IMR-90 (cell line): Measurements from ENCODE around the gene PODXL2. TPM values are rescaled to one million over a fixed set of nuclear protein-coding genes. Genes with fewer than 3 reads are reported as not detected.

Experiments used
- ATAC-seq: fragments of 200-7000 bp; cut with Tn5 transposase; 2 replicates; pipeline ENCODE4 v1.9.1; 2020; ENCODE audit warnings: low read depth, mild to moderate bottlenecking, moderate library complexity
- BruUV-seq: library from RNA; stranded (reverse); fragments of 400-500 nt; replicated peaks from 2 replicates; lab custom pipeline; 2021; lab: Mats Ljungman, UMichigan
- CTCF ChIA-PET: fragments of 300-600 bp; formaldehyde crosslinking; extraction: SDS; loops from one replicate; lab custom pipeline; 2021; ENCODE audit warnings: antibody characterized with exemption; lab: Yijun Ruan, JAX
- POLR2A ChIA-PET: fragments of 300-600 bp; sonication (Branson Sonifier 250); formaldehyde crosslinking; loops from one replicate; lab custom pipeline; 2022; ENCODE audit warnings: antibody characterized with exemption; ENCODE audit not compliant: unreplicated experiment; lab: Charles Lee
- DNase-seq: peaks from one replicate; pipeline ENCODE4 v3.0.0; 2013
- H2AFZ ChIP-seq: replicated peaks from 2 replicates; pipeline ENCODE3; 2013; ENCODE audit warnings: low read length, mild to moderate bottlenecking; ENCODE audit not compliant: poor library complexity
- H2AK5ac ChIP-seq: 2 replicates; pipeline ENCODE4 v1.6.1; 2013; ENCODE audit warnings: low read depth, low read length, inconsistent platforms
- H2AK9ac ChIP-seq: replicated peaks from 2 replicates; pipeline ENCODE3; 2013; ENCODE audit warnings: mild to moderate bottlenecking, low read depth, low read length, moderate library complexity; ENCODE audit not compliant: poor library complexity
- H2BK120ac ChIP-seq: 2 replicates; pipeline ENCODE4 v1.6.1; 2013; ENCODE audit warnings: low read depth, low read length, inconsistent platforms
- H2BK15ac ChIP-seq: 3 replicates; pipeline ENCODE4 v1.6.1; 2013; ENCODE audit warnings: low read depth, low read length, inconsistent platforms
- H2BK20ac ChIP-seq: 2 replicates; pipeline ENCODE4 v1.6.1; 2013; ENCODE audit warnings: low read depth, mild to moderate bottlenecking, inconsistent platforms, low read length, moderate library complexity
- H2BK5ac ChIP-seq: 2 replicates; pipeline ENCODE4 v1.6.1; 2013; ENCODE audit warnings: mild to moderate bottlenecking, low read depth, low read length, inconsistent platforms; ENCODE audit not compliant: poor library complexity, severe bottlenecking
- H3K14ac ChIP-seq: replicated peaks from 2 replicates; pipeline ENCODE4 v1.6.1; 2013; ENCODE audit warnings: low read depth, low read length, inconsistent platforms
- H3K18ac ChIP-seq: 2 replicates; pipeline ENCODE4 v1.6.1; 2013; ENCODE audit warnings: low read depth, low read length, control low read depth
- H3K23ac ChIP-seq: 2 replicates; pipeline ENCODE4 v1.6.1; 2013; ENCODE audit warnings: low read depth, low read length, inconsistent platforms
- H3K27ac ChIP-seq: 2 replicates; pipeline ENCODE4 v1.5.1; 2013; ENCODE audit warnings: mild to moderate bottlenecking, control low read depth, low read length; ENCODE audit not compliant: insufficient read depth
- H3K27me3 ChIP-seq: 2 replicates; pipeline ENCODE4 v1.6.1; 2013; ENCODE audit warnings: low read length; ENCODE audit not compliant: control insufficient read depth, insufficient read depth
- H3K36me3 ChIP-seq: 2 replicates; pipeline ENCODE4 v1.6.1; 2013; ENCODE audit warnings: low read length, mixed read lengths; ENCODE audit not compliant: control insufficient read depth, insufficient read depth
- H3K4ac ChIP-seq: 2 replicates; pipeline ENCODE4 v1.6.1; 2013; ENCODE audit warnings: low read depth, low read length, inconsistent platforms
- H3K4me1 ChIP-seq: 2 replicates; pipeline ENCODE4 v1.6.1; 2013; ENCODE audit warnings: low read length, mixed read lengths; ENCODE audit not compliant: control insufficient read depth, insufficient read depth
- H3K4me2 ChIP-seq: 2 replicates; pipeline ENCODE4 v1.6.1; 2013; ENCODE audit warnings: low read depth, mild to moderate bottlenecking, control low read depth, low read length, moderate library complexity
- H3K4me3 ChIP-seq: 2 replicates; pipeline ENCODE4 v1.5.1; 2013; ENCODE audit warnings: low read depth, mild to moderate bottlenecking, control low read depth, low read length, moderate library complexity; ENCODE audit not compliant: insufficient read depth
- H3K56ac ChIP-seq: 2 replicates; pipeline ENCODE4 v1.6.1; 2013; ENCODE audit warnings: low read length, inconsistent platforms; ENCODE audit not compliant: insufficient read depth; ENCODE audit errors: extremely low read depth
- H3K79me1 ChIP-seq, 2 experiments: 2 replicates each; pipeline ENCODE4 v1.6.1; 2013; ENCODE audit warnings: low read length in 2 of 2, inconsistent platforms in 1 of 2, low read depth in 1 of 2
- H3K9ac ChIP-seq: 2 replicates; pipeline ENCODE4 v1.6.1; 2013; ENCODE audit warnings: low read depth, low read length, control low read depth
- H3K9me1 ChIP-seq: 2 replicates; pipeline ENCODE4 v1.6.1; 2013; ENCODE audit warnings: low read length, inconsistent platforms; ENCODE audit not compliant: insufficient read depth
- H3K9me3 ChIP-seq: 2 replicates; pipeline ENCODE4 v1.6.1; 2013; ENCODE audit warnings: low read length; ENCODE audit not compliant: control insufficient read depth, insufficient read depth
- H4K20me1 ChIP-seq: 2 replicates; pipeline ENCODE4 v1.6.1; 2013; ENCODE audit warnings: low read length, inconsistent platforms; ENCODE audit not compliant: insufficient read depth
- H4K5ac ChIP-seq: 2 replicates; pipeline ENCODE4 v1.6.1; 2013; ENCODE audit warnings: mild to moderate bottlenecking, low read depth, low read length, control low read depth
- H4K8ac ChIP-seq, 2 experiments: 2 replicates each; pipeline ENCODE4 v1.6.1; 2013; ENCODE audit warnings: low read depth in 2 of 2, low read length in 2 of 2, control low read depth in 1 of 2, inconsistent platforms in 1 of 2
- H4K91ac ChIP-seq: 2 replicates; pipeline ENCODE4 v1.6.1; 2013; ENCODE audit warnings: low read depth, low read length, inconsistent platforms; ENCODE audit not compliant: insufficient read depth
- BHLHE40 ChIP-seq: fragments of 150-350 bp; IDR thresholded peaks from 2 replicates; pipeline ENCODE4 v1.6.1; 2016; ENCODE audit warnings: mild to moderate bottlenecking, low read depth, low read length
- ELK1 ChIP-seq: fragments of 150-350 bp; IDR thresholded peaks from 2 replicates; pipeline ENCODE4 v1.6.1; 2016; ENCODE audit warnings: low read depth, mild to moderate bottlenecking, low read length, moderate library complexity, borderline replicate concordance
- FOS ChIP-seq: fragments of 150-350 bp; IDR thresholded peaks from 2 replicates; pipeline ENCODE4 v1.6.1; 2016; ENCODE audit warnings: low read depth, low read length
- MAFK ChIP-seq: IDR thresholded peaks from 2 replicates; pipeline ENCODE4 v1.6.1; 2012; ENCODE audit warnings: low read depth, low read length, improper control_type of control experiment
- RAD21 ChIP-seq: IDR thresholded peaks from 2 replicates; pipeline ENCODE4 v1.6.1; 2012; ENCODE audit warnings: low read length, improper control_type of control experiment
- WGBS, 2 experiments: methylation state at CpG; one replicate each; pipeline versions ENCODE4 v1.1.5 to v1.1.7; 2013; ENCODE audit warnings: missing lambda C conversion rate in 2 of 2; ENCODE audit not compliant: insufficient read length in 1 of 2; ENCODE audit errors: extremely low coverage in 2 of 2; 5-methylcytosine and 5-hydroxymethylcytosine counted together
- dilution Hi-C: fragments of 300-500 bp; cut with HindIII; formaldehyde crosslinking; loops from one replicate; pipeline ENCODE4 v1.14.3; 2018; ENCODE audit warnings: low sequenced_read_pairs; ENCODE audit not compliant: unreplicated experiment
- in situ Hi-C: fragments of 300-500 bp; cut with MboI; formaldehyde crosslinking; loops from 3 replicates; pipeline ENCODE4 v1.14.3; 2019; ENCODE audit warnings: low sequenced_read_pairs, inconsistent platforms, mixed read lengths
- intact Hi-C: fragments of 100-400 bp; cut with micrococcal nuclease; formaldehyde crosslinking; loops from 2 replicates; pipeline ENCODE4 v1.10.0; 2022
- polyA plus RNA-seq, 3 experiments: library from polyadenylated mRNA; depleted of rRNA; stranded (reverse); fragments of >200 nt; gene quantifications; 2 replicates each; pipeline ENCODE4 v1.2.3, GENCODE V29; 2012; ENCODE audit warnings: low replicate concordance in 1 of 3
- total RNA-seq: library from RNA; depleted of rRNA; stranded (reverse); fragments of >200 nt; gene quantifications from 2 replicates; pipeline ENCODE4 v1.2.3, GENCODE V29; 2012

Gene PODXL2
- total and polyA plus RNA-seq, 2 of the 4 experiments (the other 2 are of a cell fraction), result 1.6 to 5.4 TPM

- TF ChIP-seq BHLHE40 (no peak), FOS (no peak)
These were observed 92.3 kb downstream of the PODXL2 start (continued) for GRCh38 chr3:127720985-127721935.

GRCh38 chr3:127722091-127722784 lies 93.3 kb downstream of the PODXL2 start:
- peaks cover 7 to 45% of the 10 kb centered on the region in 2 experiments; a peak in 2 of 4 replicates for H3K79me1 ChIP-seq
- no peaks in the 10 kb centered on the region for H4K20me1 ChIP-seq
- H3K18ac ChIP-seq, result no peak overlapping the region
- H3K4ac ChIP-seq, result no peak overlapping the region
- H3K56ac ChIP-seq, result no peak overlapping the region
- H2AK9ac ChIP-seq, result no peak overlapping the region
- 55% methylated on average over 2 of the region's 13 CpGs; no CpG with 5 or more reads in 1 of the 2 experiments for WGBS, 2 experiments
- no peak overlapping the region for H2AFZ ChIP-seq
- no peaks in the 10 kb centered on the region for H3K9me3 ChIP-seq
- no peak overlapping the region for H3K27ac ChIP-seq
- no peak overlapping the region for H3K4me2 ChIP-seq
- no peak overlapping the region for H2BK5ac ChIP-seq
- no peak overlapping the region for H3K14ac ChIP-seq
- no peak overlapping the region for H2BK120ac ChIP-seq
- H3K27me3 ChIP-seq, result no peaks in the 10 kb centered on the region
- ChIA-PET POLR2A (no interaction called here), CTCF (no interaction called here)
- ATAC-seq (no peak), DNase-seq (no peak)
- no peak overlapping the region for H4K91ac ChIP-seq
- intact Hi-C loops (no loop called here), dilution Hi-C loops (no loop called here), in situ Hi-C loops (no loop called here)
- no peak overlapping the region for H2BK15ac ChIP-seq
- H2BK20ac ChIP-seq, result no peak overlapping the region
- peaks cover 3% of the 10 kb centered on the region; the same call in 1 of the 2 replicates for H3K9me1 ChIP-seq
- H2AK5ac ChIP-seq, result no peak overlapping the region
- H3K36me3 ChIP-seq, result peaks cover 14% of the 10 kb centered on the region
- no peak overlapping the region for H3K9ac ChIP-seq
- H3K4me1 ChIP-seq, result peaks cover 6% of the 10 kb centered on the region; the same call in 1 of the 2 replicates
- no peak overlapping the region for H4K8ac ChIP-seq
- no peak overlapping the region for H3K23ac ChIP-seq
- no peak overlapping the region for H3K4me3 ChIP-seq
- TF ChIP-seq MAFK, result no peak
- no peak for TF ChIP-seq RAD21
- TF ChIP-seq ELK1, result no peak
- BruUV-seq, result no TSS peak
- H4K5ac ChIP-seq, result no peak overlapping the region
